HepG2 (cell line): ENCODE measurements around the gene VPS52.
A peak's percentile ranks its signal among the peaks of the same experiment; 100 is the strongest.

ENCODE experiments used
- EZH2 ChIP-seq: conservative IDR thresholded peaks from 2 replicates; pipeline ENCODE4 v1.6.1; 2012; ENCODE audit warnings: mild to moderate bottlenecking, low read depth, low read length, moderate library complexity
- MAZ ChIP-seq, 2 experiments: sonication (generic) in 1 of 2; formaldehyde crosslinking in 1 of 2; IDR thresholded peaks; 2 replicates each; pipeline versions ENCODE4 v1.5.0 to v1.6.1; 2012 to 2020; ENCODE audit warnings: low read depth in 2 of 2, mild to moderate bottlenecking in 2 of 2, borderline replicate concordance in 1 of 2, improper control_type of control experiment in 1 of 2, low read length in 1 of 2, missing genetic modification reagents in 1 of 2, moderate library complexity in 1 of 2
- PAF1 ChIP-seq: IDR thresholded peaks from 2 replicates; pipeline ENCODE4 v1.6.1; 2016; ENCODE audit warnings: missing genetic modification reagents, missing compliant biosample characterization
- PHF8 ChIP-seq: sonication (generic); formaldehyde crosslinking; IDR thresholded peaks from 2 replicates; pipeline ENCODE4 v1.5.0; 2020; ENCODE audit warnings: missing genetic modification reagents
- POLR2A ChIP-seq, 2 experiments: IDR thresholded peaks; 2 replicates each; pipeline ENCODE4 v1.6.1; 2011; ENCODE audit warnings: low read depth in 2 of 2, low read length in 2 of 2, mild to moderate bottlenecking in 1 of 2, moderate library complexity in 1 of 2; ENCODE audit not compliant: insufficient read depth in 1 of 2
- RARG ChIP-seq: sonication (generic); formaldehyde crosslinking; IDR thresholded peaks from 2 replicates; pipeline ENCODE4 v1.4.0; 2020; ENCODE audit warnings: low read depth, mild to moderate bottlenecking, missing genetic modification reagents
- SIN3A ChIP-seq: IDR thresholded peaks from 2 replicates; pipeline ENCODE4 v1.6.1; 2011; ENCODE audit warnings: low read depth, mild to moderate bottlenecking, control low read depth, low read length, borderline replicate concordance
- SMC3 ChIP-seq: IDR thresholded peaks from 2 replicates; pipeline ENCODE4 v1.6.1; 2011; ENCODE audit warnings: low read length, improper control_type of control experiment
- ZNF33A ChIP-seq: sonication (generic); formaldehyde crosslinking; IDR thresholded peaks from 2 replicates; pipeline ENCODE4 v1.5.1; 2020; ENCODE audit warnings: missing genetic modification reagents, mild to moderate bottlenecking, moderate library complexity, borderline replicate concordance
- ZNF430 ChIP-seq: sonication (generic); formaldehyde crosslinking; IDR thresholded peaks from 2 replicates; pipeline ENCODE4 v1.9.0; 2021; ENCODE audit warnings: mild to moderate bottlenecking, missing genetic modification reagents
- ZNF552 ChIP-seq: sonication (generic); formaldehyde crosslinking; IDR thresholded peaks from 2 replicates; pipeline ENCODE4 v1.9.0; 2022; ENCODE audit warnings: missing genetic modification reagents, mild to moderate bottlenecking, borderline replicate concordance
- TF ChIP-seq, protein P1 (sequence below): sonication (generic); formaldehyde crosslinking; IDR thresholded peaks from 2 replicates; pipeline ENCODE4 v1.4.0; 2020; ENCODE audit warnings: low read depth, missing genetic modification reagents
- TF ChIP-seq, protein P2 (sequence below): sonication (generic); formaldehyde crosslinking; IDR thresholded peaks from 2 replicates; pipeline ENCODE4 v1.5.0; 2020; ENCODE audit warnings: mild to moderate bottlenecking, missing genetic modification reagents, moderate library complexity
- TF ChIP-seq, protein P3 (sequence below), 2 experiments: IDR thresholded peaks; 2 replicates each; pipeline ENCODE4 v1.6.1; 2011 to 2012; ENCODE audit warnings: low read length in 2 of 2, borderline replicate concordance in 1 of 2, low read depth in 1 of 2, mild to moderate bottlenecking in 1 of 2, moderate library complexity in 1 of 2

DNA sequence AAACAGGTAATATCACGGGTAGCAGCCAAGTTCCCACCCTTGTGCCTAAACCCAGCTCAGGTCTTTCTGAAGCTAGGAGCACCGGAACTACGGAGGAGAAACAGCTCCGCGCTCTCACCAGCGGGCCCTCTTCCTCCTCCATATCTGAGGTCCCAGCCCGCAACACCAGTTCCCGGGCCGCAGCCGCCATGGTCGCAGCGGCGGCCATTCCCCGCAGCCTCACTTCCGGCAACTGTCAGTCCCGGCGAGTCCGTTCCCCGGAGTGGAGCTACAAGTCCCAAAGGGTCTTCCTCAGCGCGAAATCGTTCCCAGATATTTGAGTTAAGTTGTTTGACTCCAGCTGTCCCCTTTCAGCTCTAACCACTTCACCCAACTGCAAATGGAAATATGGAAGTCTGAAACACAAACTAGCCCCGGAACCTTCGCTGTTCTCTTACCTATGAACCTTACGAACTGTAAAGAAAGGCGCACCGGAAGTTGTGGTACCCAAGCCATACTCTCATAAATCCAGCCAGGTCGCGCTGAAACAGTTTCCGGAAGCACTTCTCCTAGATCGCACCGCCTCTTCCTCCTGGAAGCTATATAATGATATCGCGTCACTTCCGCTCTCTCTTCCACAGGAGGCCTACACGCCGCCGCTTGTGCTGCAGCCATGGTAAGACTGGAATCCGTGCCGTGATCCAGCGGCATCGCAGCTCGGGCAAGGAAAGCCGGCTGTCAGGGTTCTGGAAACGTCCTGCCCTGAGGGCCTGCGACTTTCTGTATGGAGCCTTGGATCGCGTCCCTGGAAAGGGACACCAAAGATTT lies at the start of gene VPS52, which contains the start of gene RPS18:
- TF ChIP-seq SMC3 (no peak), POLR2A (IDR thresholded peaks at IDR 0.05; ENCODE audit: insufficient read depth in 1 of 2, low read depth in 2 of 2, low read length in 2 of 2) (peak; percentile 99), ZNF430 (CRISPR knock-in tag) (peak; percentile 96), MAZ (IDR thresholded peaks at IDR 0.05; ENCODE audit: borderline replicate concordance, low read depth, low read length) (peak; percentile 63; the same call in 1 of the 2 replicates), MAZ (CRISPR knock-in tag; IDR thresholded peaks at IDR 0.05; ENCODE audit: low read depth) (no peak; the same call in 1 of the 2 replicates), SIN3A (peak; percentile 95; the same call in 1 of the 2 replicates), EZH2 (no peak), RARG (peak; percentile 95; the same call in 1 of the 2 replicates), ZNF552 (CRISPR knock-in tag) (no peak), ZNF33A (CRISPR knock-in tag) (no peak; the same call in 1 of the 2 replicates), PAF1 (no peak), PHF8 (peak; percentile 93)
- TF ChIP-seq, protein P1, sequence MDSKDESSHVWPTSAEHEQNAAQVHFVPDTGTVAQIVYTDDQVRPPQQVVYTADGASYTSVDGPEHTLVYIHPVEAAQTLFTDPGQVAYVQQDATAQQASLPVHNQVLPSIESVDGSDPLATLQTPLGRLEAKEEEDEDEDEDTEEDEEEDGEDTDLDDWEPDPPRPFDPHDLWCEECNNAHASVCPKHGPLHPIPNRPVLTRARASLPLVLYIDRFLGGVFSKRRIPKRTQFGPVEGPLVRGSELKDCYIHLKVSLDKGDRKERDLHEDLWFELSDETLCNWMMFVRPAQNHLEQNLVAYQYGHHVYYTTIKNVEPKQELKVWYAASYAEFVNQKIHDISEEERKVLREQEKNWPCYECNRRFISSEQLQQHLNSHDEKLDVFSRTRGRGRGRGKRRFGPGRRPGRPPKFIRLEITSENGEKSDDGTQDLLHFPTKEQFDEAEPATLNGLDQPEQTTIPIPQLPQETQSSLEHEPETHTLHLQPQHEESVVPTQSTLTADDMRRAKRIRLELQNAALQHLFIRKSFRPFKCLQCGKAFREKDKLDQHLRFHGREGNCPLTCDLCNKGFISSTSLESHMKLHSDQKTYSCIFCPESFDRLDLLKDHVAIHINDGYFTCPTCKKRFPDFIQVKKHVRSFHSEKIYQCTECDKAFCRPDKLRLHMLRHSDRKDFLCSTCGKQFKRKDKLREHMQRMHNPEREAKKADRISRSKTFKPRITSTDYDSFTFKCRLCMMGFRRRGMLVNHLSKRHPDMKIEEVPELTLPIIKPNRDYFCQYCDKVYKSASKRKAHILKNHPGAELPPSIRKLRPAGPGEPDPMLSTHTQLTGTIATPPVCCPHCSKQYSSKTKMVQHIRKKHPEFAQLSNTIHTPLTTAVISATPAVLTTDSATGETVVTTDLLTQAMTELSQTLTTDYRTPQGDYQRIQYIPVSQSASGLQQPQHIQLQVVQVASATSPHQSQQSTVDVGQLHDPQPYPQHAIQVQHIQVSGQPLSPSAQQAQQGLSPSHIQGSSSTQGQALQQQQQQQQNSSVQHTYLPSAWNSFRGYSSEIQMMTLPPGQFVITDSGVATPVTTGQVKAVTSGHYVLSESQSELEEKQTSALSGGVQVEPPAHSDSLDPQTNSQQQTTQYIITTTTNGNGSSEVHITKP, result no peak
- TF ChIP-seq, protein P2, sequence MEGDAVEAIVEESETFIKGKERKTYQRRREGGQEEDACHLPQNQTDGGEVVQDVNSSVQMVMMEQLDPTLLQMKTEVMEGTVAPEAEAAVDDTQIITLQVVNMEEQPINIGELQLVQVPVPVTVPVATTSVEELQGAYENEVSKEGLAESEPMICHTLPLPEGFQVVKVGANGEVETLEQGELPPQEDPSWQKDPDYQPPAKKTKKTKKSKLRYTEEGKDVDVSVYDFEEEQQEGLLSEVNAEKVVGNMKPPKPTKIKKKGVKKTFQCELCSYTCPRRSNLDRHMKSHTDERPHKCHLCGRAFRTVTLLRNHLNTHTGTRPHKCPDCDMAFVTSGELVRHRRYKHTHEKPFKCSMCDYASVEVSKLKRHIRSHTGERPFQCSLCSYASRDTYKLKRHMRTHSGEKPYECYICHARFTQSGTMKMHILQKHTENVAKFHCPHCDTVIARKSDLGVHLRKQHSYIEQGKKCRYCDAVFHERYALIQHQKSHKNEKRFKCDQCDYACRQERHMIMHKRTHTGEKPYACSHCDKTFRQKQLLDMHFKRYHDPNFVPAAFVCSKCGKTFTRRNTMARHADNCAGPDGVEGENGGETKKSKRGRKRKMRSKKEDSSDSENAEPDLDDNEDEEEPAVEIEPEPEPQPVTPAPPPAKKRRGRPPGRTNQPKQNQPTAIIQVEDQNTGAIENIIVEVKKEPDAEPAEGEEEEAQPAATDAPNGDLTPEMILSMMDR (CRISPR knock-in tag), result no peak
- TF ChIP-seq, protein P3, sequence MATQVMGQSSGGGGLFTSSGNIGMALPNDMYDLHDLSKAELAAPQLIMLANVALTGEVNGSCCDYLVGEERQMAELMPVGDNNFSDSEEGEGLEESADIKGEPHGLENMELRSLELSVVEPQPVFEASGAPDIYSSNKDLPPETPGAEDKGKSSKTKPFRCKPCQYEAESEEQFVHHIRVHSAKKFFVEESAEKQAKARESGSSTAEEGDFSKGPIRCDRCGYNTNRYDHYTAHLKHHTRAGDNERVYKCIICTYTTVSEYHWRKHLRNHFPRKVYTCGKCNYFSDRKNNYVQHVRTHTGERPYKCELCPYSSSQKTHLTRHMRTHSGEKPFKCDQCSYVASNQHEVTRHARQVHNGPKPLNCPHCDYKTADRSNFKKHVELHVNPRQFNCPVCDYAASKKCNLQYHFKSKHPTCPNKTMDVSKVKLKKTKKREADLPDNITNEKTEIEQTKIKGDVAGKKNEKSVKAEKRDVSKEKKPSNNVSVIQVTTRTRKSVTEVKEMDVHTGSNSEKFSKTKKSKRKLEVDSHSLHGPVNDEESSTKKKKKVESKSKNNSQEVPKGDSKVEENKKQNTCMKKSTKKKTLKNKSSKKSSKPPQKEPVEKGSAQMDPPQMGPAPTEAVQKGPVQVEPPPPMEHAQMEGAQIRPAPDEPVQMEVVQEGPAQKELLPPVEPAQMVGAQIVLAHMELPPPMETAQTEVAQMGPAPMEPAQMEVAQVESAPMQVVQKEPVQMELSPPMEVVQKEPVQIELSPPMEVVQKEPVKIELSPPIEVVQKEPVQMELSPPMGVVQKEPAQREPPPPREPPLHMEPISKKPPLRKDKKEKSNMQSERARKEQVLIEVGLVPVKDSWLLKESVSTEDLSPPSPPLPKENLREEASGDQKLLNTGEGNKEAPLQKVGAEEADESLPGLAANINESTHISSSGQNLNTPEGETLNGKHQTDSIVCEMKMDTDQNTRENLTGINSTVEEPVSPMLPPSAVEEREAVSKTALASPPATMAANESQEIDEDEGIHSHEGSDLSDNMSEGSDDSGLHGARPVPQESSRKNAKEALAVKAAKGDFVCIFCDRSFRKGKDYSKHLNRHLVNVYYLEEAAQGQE (IDR thresholded peaks at IDR 0.05; ENCODE audit: borderline replicate concordance in 1 of 2, low read depth in 1 of 2, low read length in 2 of 2), result peak in 1 of 2 experiments; percentile 62; a peak in 1 of 4 replicates
